OCI-LY7 (cell line): ENCODE measurements around the gene MAP3K2. TPM values are rescaled to one million over a fixed set of nuclear protein-coding genes. Genes with fewer than 3 reads are reported as not detected.

Source experiments
- BruUV-seq: library from RNA; stranded (reverse); fragments of 400-500 nt; replicated peaks from 2 replicates; lab custom pipeline; 2021; lab: Mats Ljungman, UMichigan
- CTCF ChIA-PET: fragments of 300-600 bp; sonication (Branson Sonifier 250); formaldehyde crosslinking; loops from one replicate; lab custom pipeline; 2022; ENCODE audit warnings: antibody characterized with exemption; ENCODE audit not compliant: unreplicated experiment; lab: Charles Lee
- POLR2A ChIA-PET: fragments of 300-600 bp; sonication (Branson Sonifier 250); formaldehyde crosslinking; loops from one replicate; lab custom pipeline; 2022; ENCODE audit warnings: antibody characterized with exemption; lab: Charles Lee
- DNase-seq: peaks from one replicate; pipeline ENCODE4 v3.0.0-alpha.2; 2015; ENCODE audit warnings: low spot score
- H2AFZ ChIP-seq: fragments of 200-600 bp; sonication (generic), shearing (Covaris generic); 2 replicates; pipeline ENCODE4 v1.6.1; 2014; ENCODE audit warnings: mild to moderate bottlenecking, antibody characterized with exemption, low read length, moderate library complexity
- H3K27ac ChIP-seq: fragments of 200-600 bp; sonication (generic); 2 replicates; pipeline ENCODE4 v1.5.1; 2014; ENCODE audit warnings: mixed run types, low read depth, mild to moderate bottlenecking, moderate library complexity, low read length, inconsistent platforms; ENCODE audit not compliant: poor library complexity, severe bottlenecking
- H3K36me3 ChIP-seq: fragments of 200-600 bp; sonication (generic); 2 replicates; pipeline ENCODE4 v1.6.1; 2014; ENCODE audit warnings: mild to moderate bottlenecking, antibody characterized with exemption, low read length, moderate library complexity, mixed read lengths; ENCODE audit not compliant: insufficient read depth
- H3K4me1 ChIP-seq: fragments of 200-600 bp; sonication (generic); 2 replicates; pipeline ENCODE4 v1.5.1; 2014; ENCODE audit warnings: mild to moderate bottlenecking, low read length; ENCODE audit not compliant: insufficient read depth, poor library complexity, severe bottlenecking
- H3K4me2 ChIP-seq: fragments of 200-600 bp; sonication (generic); 2 replicates; pipeline ENCODE4 v1.6.1; 2014; ENCODE audit warnings: mild to moderate bottlenecking, low read length
- H3K4me3 ChIP-seq: fragments of 200-600 bp; sonication (generic); 2 replicates; pipeline ENCODE4 v1.5.1; 2014; ENCODE audit warnings: mild to moderate bottlenecking, low read depth, low read length; ENCODE audit not compliant: poor library complexity, severe bottlenecking
- H3K79me2 ChIP-seq: fragments of 200-600 bp; sonication (generic); 2 replicates; pipeline ENCODE4 v1.6.1; 2016; ENCODE audit warnings: low read depth, mild to moderate bottlenecking, low read length, moderate library complexity, mixed read lengths; ENCODE audit not compliant: insufficient read depth
- H3K9me2 ChIP-seq: fragments of 200-600 bp; sonication (generic); 2 replicates; pipeline ENCODE4 v1.6.1; 2016; ENCODE audit warnings: mild to moderate bottlenecking, low read length, mixed read lengths; ENCODE audit not compliant: insufficient read depth
- H3K9me3 ChIP-seq: fragments of 200-600 bp; sonication (generic); 2 replicates; pipeline ENCODE4 v1.6.1; 2014; ENCODE audit warnings: mild to moderate bottlenecking, mixed run types, low read length, mixed read lengths
- H4K20me1 ChIP-seq: fragments of 200-600 bp; sonication (generic); 2 replicates; pipeline ENCODE4 v1.6.1; 2014; ENCODE audit warnings: mild to moderate bottlenecking, antibody characterized with exemption, low read length, moderate library complexity, mixed read lengths; ENCODE audit not compliant: insufficient read depth
- EZH2phosphoT487 ChIP-seq: fragments of 200-600 bp; sonication (generic); IDR thresholded peaks from 2 replicates; pipeline ENCODE4 v1.6.1; 2018; ENCODE audit warnings: low read depth, borderline replicate concordance, mild to moderate bottlenecking, mixed run types, antibody characterized with exemption, low read length, moderate library complexity, mixed read lengths
- intact Hi-C: fragments of 100-400 bp; cut with micrococcal nuclease; formaldehyde crosslinking; loops from one replicate; pipeline ENCODE4 v1.10.0; 2022; ENCODE audit not compliant: unreplicated experiment
- total RNA-seq, 2 experiments: library from RNA; depleted of rRNA in 1 of 2; stranded (reverse); fragments of >200 nt in 1 of 2; shearing (Covaris generic) in 1 of 2; gene quantifications; 2 replicates each; pipeline ENCODE4 v1.2.3, GENCODE V29; 2014 to 2022
- TF ChIP-seq, protein P1 (sequence below): fragments of 200-600 bp; sonication (generic); conservative IDR thresholded peaks from 2 replicates; pipeline ENCODE4 v1.5.1; 2014; ENCODE audit warnings: mild to moderate bottlenecking, antibody characterized with exemption, low read length, moderate library complexity, mixed read lengths

MAP3K2 gene
- total RNA-seq, 2 experiments from 2014 or later: 33.2 to 52.5 TPM

DNA sequence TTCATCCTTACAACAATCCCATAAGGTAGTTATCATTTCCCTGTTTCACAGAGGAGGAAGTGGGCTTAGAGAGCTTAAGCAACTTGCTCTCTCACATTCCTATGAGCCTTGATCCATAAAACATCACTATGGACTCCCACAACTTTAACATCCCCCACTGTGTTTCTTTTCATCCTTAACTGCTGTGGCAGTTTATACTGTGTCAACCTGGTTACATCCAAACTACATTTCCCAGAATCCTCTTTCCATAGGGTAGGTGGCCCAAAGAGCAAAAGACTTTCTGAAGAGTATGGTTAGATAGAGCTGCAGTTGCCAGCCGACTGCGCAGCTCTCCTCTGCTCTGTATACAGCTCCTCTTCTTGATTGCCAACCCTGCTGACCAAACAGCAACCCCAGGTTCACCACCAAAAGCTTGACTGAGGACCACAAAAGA is 22.5 kb downstream of the MAP3K2 start:
- no peak overlapping the region for H3K27ac ChIP-seq

DNA sequence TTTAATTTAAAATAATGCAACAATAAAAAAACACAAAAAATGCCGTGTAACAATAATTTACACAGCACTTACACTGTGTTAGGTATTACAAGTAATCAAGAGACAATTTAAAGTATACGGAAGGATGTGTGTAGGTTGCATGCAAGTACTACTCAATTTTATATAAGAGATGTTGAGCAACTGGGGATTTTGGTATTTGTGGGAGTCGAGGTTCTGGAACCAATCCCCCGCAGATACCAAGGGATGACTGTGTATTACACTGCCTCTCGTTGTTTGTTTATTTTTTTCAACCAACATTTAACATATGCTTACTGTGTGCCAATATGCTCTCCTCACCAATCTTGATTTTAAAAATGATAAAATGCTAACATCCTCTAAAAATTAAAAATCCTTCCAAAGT is 24.8 kb downstream of the MAP3K2 start:
- Histone ChIP-seq H4K20me1 (peaks cover 16% of the 10 kb centered on the region), H2AFZ (no peak overlapping the region), H3K4me3 (no peak overlapping the region), H3K79me2 (peaks cover 94% of the 10 kb centered on the region), H3K36me3 (0 out of 2 replicates have a peak, but pooled peaks cover 4% of the 10 kb centered on the region), H3K4me1 (no peaks in the 10 kb centered on the region), H3K4me2 (no peak overlapping the region), H3K9me3 (peaks cover 3% of the 10 kb centered on the region; the same call in 1 of the 2 replicates), H3K27ac (no peak overlapping the region), H3K9me2 (no peaks in the 10 kb centered on the region)
- POLR2A ChIA-PET: interaction anchor here (1.0 to 1.3 kb wide), 2 partner anchors 13 to 39 kb away, joined by 3 to 5 read pairs; no protein-coding TSS in a partner anchor
- CTCF ChIA-PET: no interaction called here
- no peak for DNase-seq
- intact Hi-C loops: no loop called here
- no TSS peak for BruUV-seq
- no peak for TF ChIP-seq EZH2phosphoT487
- TF ChIP-seq, protein P1, sequence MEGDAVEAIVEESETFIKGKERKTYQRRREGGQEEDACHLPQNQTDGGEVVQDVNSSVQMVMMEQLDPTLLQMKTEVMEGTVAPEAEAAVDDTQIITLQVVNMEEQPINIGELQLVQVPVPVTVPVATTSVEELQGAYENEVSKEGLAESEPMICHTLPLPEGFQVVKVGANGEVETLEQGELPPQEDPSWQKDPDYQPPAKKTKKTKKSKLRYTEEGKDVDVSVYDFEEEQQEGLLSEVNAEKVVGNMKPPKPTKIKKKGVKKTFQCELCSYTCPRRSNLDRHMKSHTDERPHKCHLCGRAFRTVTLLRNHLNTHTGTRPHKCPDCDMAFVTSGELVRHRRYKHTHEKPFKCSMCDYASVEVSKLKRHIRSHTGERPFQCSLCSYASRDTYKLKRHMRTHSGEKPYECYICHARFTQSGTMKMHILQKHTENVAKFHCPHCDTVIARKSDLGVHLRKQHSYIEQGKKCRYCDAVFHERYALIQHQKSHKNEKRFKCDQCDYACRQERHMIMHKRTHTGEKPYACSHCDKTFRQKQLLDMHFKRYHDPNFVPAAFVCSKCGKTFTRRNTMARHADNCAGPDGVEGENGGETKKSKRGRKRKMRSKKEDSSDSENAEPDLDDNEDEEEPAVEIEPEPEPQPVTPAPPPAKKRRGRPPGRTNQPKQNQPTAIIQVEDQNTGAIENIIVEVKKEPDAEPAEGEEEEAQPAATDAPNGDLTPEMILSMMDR: no peak

More for the DNA sequence above, 22.5 kb downstream of the MAP3K2 start:
- no peak overlapping the region for H2AFZ ChIP-seq
- TF ChIP-seq, protein P1: no peak
- TF ChIP-seq EZH2phosphoT487: no peak
- ChIA-PET POLR2A (interaction anchor here (0.5 to 2.7 kb wide), 4 partner anchors 15 to 616 kb away, joined by 3 to 6 read pairs (median 4); no protein-coding TSS in a partner anchor), CTCF (no interaction called here)
- no peak overlapping the region for H3K4me3 ChIP-seq
- H3K79me2 ChIP-seq: peaks cover 93% of the 10 kb centered on the region
- H3K9me3 ChIP-seq: peaks cover 8% of the 10 kb centered on the region; the same call in 1 of the 2 replicates
- peaks cover 8% of the 10 kb centered on the region for H3K36me3 ChIP-seq
- DNase-seq: no peak
- H4K20me1 ChIP-seq: peaks cover 16% of the 10 kb centered on the region
- intact Hi-C loops: no loop called here
- no peak overlapping the region for H3K4me2 ChIP-seq
- H3K9me2 ChIP-seq: no peaks in the 10 kb centered on the region
- H3K4me1 ChIP-seq: no peaks in the 10 kb centered on the region
- BruUV-seq: no TSS peak
